HEK293T (cell line): ENCODE results near the gene ZNF516.
A peak's percentile ranks its signal among the peaks of the same experiment; 100 is the strongest.

Source experiments
- CTCF ChIA-PET: fragments of 350-600 bp; formaldehyde crosslinking; extraction: SDS; loops from one replicate; lab custom pipeline; 2021; ENCODE audit warnings: antibody characterized with exemption, inconsistent platforms; lab: Yijun Ruan, JAX
- POLR2A ChIA-PET: fragments of 350-600 bp; formaldehyde crosslinking; extraction: SDS; loops from one replicate; lab custom pipeline; 2020; ENCODE audit warnings: antibody characterized with exemption, inconsistent platforms; lab: Yijun Ruan, JAX
- DNase-seq: peaks from one replicate; pipeline ENCODE4 v3.0.0; 2012; ENCODE audit warnings: mixed read lengths; ENCODE audit errors: extremely low spot score
- ARNT ChIP-seq: fragments of 450-650 bp; IDR thresholded peaks from 2 replicates; pipeline ENCODE4 v1.6.1; 2017; ENCODE audit warnings: mild to moderate bottlenecking
- BHLHE40 ChIP-seq: fragments of 450-650 bp; IDR thresholded peaks from 2 replicates; pipeline ENCODE4 v1.6.1; 2016; ENCODE audit warnings: mild to moderate bottlenecking, moderate library complexity, borderline replicate concordance
- CTBP1 ChIP-seq: fragments of 450-650 bp; IDR thresholded peaks from 2 replicates; pipeline ENCODE4 v1.6.1; 2016; ENCODE audit warnings: borderline replicate concordance
- ELF4 ChIP-seq: fragments of 450-650 bp; IDR thresholded peaks from 2 replicates; pipeline ENCODE4 v1.6.1; 2017; ENCODE audit warnings: antibody characterized with exemption
- FOXA1 ChIP-seq: fragments of 450-650 bp; IDR thresholded peaks from 2 replicates; pipeline ENCODE4 v1.6.1; 2016; ENCODE audit warnings: mild to moderate bottlenecking
- FOXK2 ChIP-seq: fragments of 450-650 bp; IDR thresholded peaks from 2 replicates; pipeline ENCODE4 v1.6.1; 2016; ENCODE audit warnings: mild to moderate bottlenecking
- FOXM1 ChIP-seq: fragments of 450-650 bp; IDR thresholded peaks from 2 replicates; pipeline ENCODE4 v1.6.1; 2017; ENCODE audit warnings: mild to moderate bottlenecking, borderline replicate concordance
- HDGF ChIP-seq: fragments of 450-650 bp; IDR thresholded peaks from 2 replicates; pipeline ENCODE4 v1.6.1; 2017; ENCODE audit warnings: antibody characterized with exemption, borderline replicate concordance
- L3MBTL2 ChIP-seq: fragments of 450-650 bp; conservative IDR thresholded peaks from 2 replicates; pipeline ENCODE4 v1.6.1; 2016; ENCODE audit warnings: mild to moderate bottlenecking
- LEF1 ChIP-seq: fragments of 450-650 bp; IDR thresholded peaks from 2 replicates; pipeline ENCODE4 v1.6.1; 2017; ENCODE audit warnings: mild to moderate bottlenecking, borderline replicate concordance
- NFRKB ChIP-seq: fragments of 450-650 bp; IDR thresholded peaks from 2 replicates; pipeline ENCODE4 v1.6.1; 2016; ENCODE audit warnings: mild to moderate bottlenecking, moderate library complexity
- PKNOX1 ChIP-seq: fragments of 450-650 bp; IDR thresholded peaks from 2 replicates; pipeline ENCODE4 v1.6.1; 2016
- SP1 ChIP-seq: fragments of 450-650 bp; IDR thresholded peaks from 2 replicates; pipeline ENCODE4 v1.6.1; 2017
- SUZ12 ChIP-seq: fragments of 450-650 bp; IDR thresholded peaks from 2 replicates; pipeline ENCODE4 v1.6.1; 2016; ENCODE audit warnings: mild to moderate bottlenecking
- TARDBP ChIP-seq: fragments of 450-650 bp; IDR thresholded peaks from 2 replicates; pipeline ENCODE4 v1.6.1; 2016
- ZNF384 ChIP-seq: fragments of 450-650 bp; IDR thresholded peaks from 2 replicates; pipeline ENCODE4 v1.6.1; 2016

Gene ZNF516

GRCh38 chr18:76407681-76408080, 87.4 kb downstream of the ZNF516 start:
- DNase-seq = no peak
- TF ChIP-seq ARNT = no peak
- TF ChIP-seq PKNOX1 = no peak
- TF ChIP-seq FOXM1 = no peak
- TF ChIP-seq HDGF = no peak
- TF ChIP-seq SUZ12 = no peak
- TF ChIP-seq BHLHE40 = no peak
- no peak for TF ChIP-seq ZNF384
- no peak for TF ChIP-seq CTBP1
- no peak for TF ChIP-seq SP1
- TF ChIP-seq FOXA1 = no peak
- no peak for TF ChIP-seq L3MBTL2
- TF ChIP-seq LEF1 = no peak
- TF ChIP-seq TARDBP = no peak
- TF ChIP-seq FOXK2 = no peak
- no peak for TF ChIP-seq ELF4
- POLR2A ChIA-PET = no interaction called here
- CTCF ChIA-PET = no interaction called here

GRCh38 chr18:76406791-76407190, 88.3 kb downstream of the ZNF516 start:
- TF ChIP-seq BHLHE40 (no peak), FOXK2 (no peak), ZNF384 (no peak), SUZ12 (no peak), FOXM1 (no peak), L3MBTL2 (no peak), FOXA1 (no peak), CTBP1 (no peak), ELF4 (no peak), HDGF (no peak), NFRKB (no peak), ARNT (no peak), TARDBP (no peak)
- CTCF ChIA-PET = no interaction called here
- no peak for DNase-seq
- POLR2A ChIA-PET = no interaction called here

- peak; percentile 8 for DNase-seq
- TF ChIP-seq CTBP1 = no peak
- TF ChIP-seq ZNF384 = no peak
- TF ChIP-seq FOXK2 = no peak
- TF ChIP-seq SUZ12 = no peak
- TF ChIP-seq L3MBTL2 = no peak
- no peak for TF ChIP-seq ARNT
- no peak for TF ChIP-seq PKNOX1
- no peak for TF ChIP-seq SP1
- TF ChIP-seq NFRKB = no peak
- TF ChIP-seq TARDBP = no peak
- no peak for TF ChIP-seq FOXA1
- TF ChIP-seq FOXM1 = no peak
- TF ChIP-seq LEF1 = no peak
- TF ChIP-seq HDGF = no peak
- no peak for TF ChIP-seq BHLHE40
- no peak for TF ChIP-seq ELF4
- ChIA-PET CTCF (no interaction called here), POLR2A (no interaction called here)
Observed at GRCh38 chr18:76405681-76406356, 89.2 kb downstream of the ZNF516 start.

- CTCF ChIA-PET = no interaction called here
- no peak for DNase-seq
- POLR2A ChIA-PET = no interaction called here
- TF ChIP-seq FOXK2 (no peak), PKNOX1 (no peak), L3MBTL2 (no peak), ELF4 (no peak), ZNF384 (no peak), CTBP1 (no peak), TARDBP (no peak), ARNT (no peak), BHLHE40 (no peak), FOXA1 (no peak), HDGF (no peak), FOXM1 (no peak), LEF1 (no peak), SP1 (no peak), NFRKB (no peak), SUZ12 (no peak)
Observed at GRCh38 chr18:76405280-76405679, 89.8 kb downstream of the ZNF516 start.

- no peak for TF ChIP-seq NFRKB
- TF ChIP-seq HDGF = no peak
- no peak for TF ChIP-seq SP1
- CTCF ChIA-PET = no interaction called here
- POLR2A ChIA-PET = no interaction called here
- no peak for DNase-seq
Observed at GRCh38 chr18:76404345-76404831, 90.7 kb downstream of the ZNF516 start.
